SH-SY5Y (cell line): ENCODE data around the gene CHIC1.

Source experiments
- GATA2 ChIP-seq: IDR thresholded peaks from 2 replicates; pipeline ENCODE4 v1.6.1; 2011; ENCODE audit warnings: mild to moderate bottlenecking, low read depth, low read length
- GATA3 ChIP-seq: IDR thresholded peaks from 2 replicates; pipeline ENCODE4 v1.6.1; 2011; ENCODE audit warnings: low read depth, mild to moderate bottlenecking, low read length, moderate library complexity

CHIC1 gene

GRCh38 chrX:73562984-73563737 is at the start of gene CHIC1:
Gene CHIC1, plus strand, starts transcription at chrX:73563197. Its CDS starts 88 bp downstream, at chrX:73563285.
- TF ChIP-seq GATA3 (no peak), GATA2 (no peak)

GRCh38 chrX:73524906-73525305 is 38.1 kb upstream of the CHIC1 start:
- TF ChIP-seq GATA2 (no peak), GATA3 (no peak)

GRCh38 chrX:73525928-73526690 is 36.9 kb upstream of the CHIC1 start:
- TF ChIP-seq GATA2 = no peak
- no peak for TF ChIP-seq GATA3

DNA sequence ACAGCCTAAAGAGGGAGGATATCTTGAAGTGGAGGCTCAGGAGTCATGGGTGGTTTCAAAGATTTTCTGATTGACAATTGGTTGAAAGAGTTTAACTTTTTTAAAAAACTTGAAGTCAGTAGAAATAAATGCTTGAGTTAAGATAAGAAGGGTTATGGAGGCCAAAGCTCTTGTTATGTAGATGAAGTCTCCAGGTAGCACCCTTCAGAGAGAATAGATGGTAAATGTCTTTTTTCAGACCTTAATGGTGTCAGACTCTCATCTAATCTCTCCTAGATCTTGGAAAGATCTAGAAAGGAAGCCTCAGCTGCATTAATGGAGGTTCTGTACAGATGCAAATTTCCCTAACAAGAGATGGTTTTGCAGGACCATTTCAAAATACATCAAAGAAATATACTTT is 6.8 kb upstream of the CHIC1 start:
- no peak for TF ChIP-seq GATA2
- TF ChIP-seq GATA3 = no peak

DNA sequence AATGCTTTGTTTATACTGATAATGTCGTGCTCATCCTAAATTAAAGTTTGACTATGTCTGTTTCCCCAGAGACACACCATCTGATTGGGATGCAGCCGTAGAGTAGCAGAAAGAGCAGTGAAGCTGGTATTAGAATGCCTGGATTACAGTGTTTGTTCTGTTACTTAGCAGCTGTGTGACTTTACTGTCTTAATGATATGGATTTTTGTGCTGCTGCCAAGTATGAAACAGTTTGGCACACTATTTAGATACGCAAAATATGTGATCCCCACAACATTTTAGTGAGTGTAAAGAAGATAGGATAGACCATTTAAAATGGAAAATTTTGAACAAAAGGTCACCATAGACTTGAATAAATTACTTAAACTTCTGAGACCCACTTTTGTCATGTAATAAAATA is 1.2 kb upstream of the CHIC1 start:
- TF ChIP-seq GATA3 = no peak
- TF ChIP-seq GATA2 = no peak

DNA sequence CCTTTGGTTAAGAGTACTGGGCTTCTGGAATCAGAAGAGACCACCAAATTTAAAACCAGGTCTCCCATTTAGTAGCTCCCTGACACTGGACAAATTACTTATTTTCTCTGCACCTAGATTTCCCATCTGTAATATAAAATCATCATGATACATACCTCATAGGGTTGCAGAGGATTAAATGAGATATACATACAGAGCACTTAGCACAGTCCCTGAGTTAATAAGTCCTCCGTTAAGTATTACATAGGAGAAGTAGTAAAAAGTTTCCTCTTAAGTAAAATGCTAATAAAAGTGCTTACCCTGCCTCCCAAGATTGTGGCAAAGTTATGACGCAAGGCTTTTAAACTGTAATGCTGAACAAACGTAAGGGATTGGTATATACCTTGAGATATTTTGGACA is 539 bp upstream of the CHIC1 start:
- TF ChIP-seq GATA2 (no peak), GATA3 (no peak)

DNA sequence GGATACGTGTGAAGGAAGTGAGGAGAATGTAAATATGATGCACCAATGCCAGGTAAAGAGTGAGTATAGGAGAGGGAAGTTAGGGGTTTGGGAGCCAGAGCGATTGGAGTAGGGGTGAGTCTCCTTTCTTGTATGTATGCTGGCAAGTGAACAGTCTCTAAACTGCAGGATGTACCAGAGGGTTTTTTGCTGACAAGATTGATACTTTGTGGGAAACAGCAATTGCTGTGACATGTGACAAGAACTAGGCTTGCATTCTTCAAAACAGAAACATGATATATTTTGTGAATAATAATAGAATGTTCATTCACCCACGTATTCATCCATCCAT is 706 bp downstream of the CHIC1 start:
- TF ChIP-seq GATA3 (no peak), GATA2 (no peak)

DNA sequence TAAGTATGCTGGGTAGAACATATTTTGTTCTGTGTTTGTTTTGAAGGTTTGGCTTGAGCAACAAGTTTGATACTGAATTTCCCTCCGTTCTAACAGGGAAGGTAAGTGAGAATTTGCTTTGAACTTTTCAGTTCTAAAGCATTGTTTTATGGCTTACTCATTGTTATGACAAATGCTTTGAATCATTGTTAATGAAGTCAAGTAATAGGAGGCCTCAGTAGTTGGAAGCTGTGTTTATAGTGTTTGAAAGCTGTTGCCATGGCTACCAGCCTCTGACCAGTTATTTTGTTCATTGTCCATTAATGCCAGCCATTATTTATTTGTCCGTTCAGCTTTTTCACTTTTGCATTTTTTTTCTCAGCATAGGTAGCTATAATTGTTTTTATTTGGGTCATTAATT is 14.4 kb downstream of the CHIC1 start:
- TF ChIP-seq GATA3 (no peak), GATA2 (no peak)

- TF ChIP-seq GATA3 (no peak), GATA2 (no peak)
Measured at GRCh38 chrX:73581002-73581628, 18.1 kb downstream of the CHIC1 start.

DNA sequence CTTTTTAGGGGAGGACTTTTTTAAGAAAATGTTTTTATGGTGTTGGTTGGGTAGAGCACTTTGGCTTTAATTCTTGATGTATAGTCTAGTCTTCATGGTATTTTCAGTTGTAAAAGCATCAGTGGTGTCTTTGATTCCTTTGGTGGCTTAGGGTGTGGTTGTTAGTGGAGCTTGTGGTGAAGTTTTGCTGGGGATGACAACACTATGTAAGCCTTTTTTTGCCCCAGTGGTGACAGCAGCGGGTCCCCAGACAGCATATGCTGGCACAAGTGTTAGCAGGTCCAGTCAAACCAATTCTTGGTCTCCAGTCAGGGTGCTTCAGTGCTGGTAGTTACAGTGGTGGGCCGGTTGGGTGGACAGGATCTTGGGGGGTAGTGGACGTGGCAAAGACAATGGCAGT is 52.0 kb downstream of the CHIC1 start:
- no peak for TF ChIP-seq GATA3
- no peak for TF ChIP-seq GATA2

GRCh38 chrX:73647212-73647611 is 84.2 kb downstream of the CHIC1 start:
- no peak for TF ChIP-seq GATA3
- TF ChIP-seq GATA2 = no peak

- TF ChIP-seq GATA2 (no peak), GATA3 (no peak)
Measured at GRCh38 chrX:73647632-73648322, 84.8 kb downstream of the CHIC1 start.

DNA sequence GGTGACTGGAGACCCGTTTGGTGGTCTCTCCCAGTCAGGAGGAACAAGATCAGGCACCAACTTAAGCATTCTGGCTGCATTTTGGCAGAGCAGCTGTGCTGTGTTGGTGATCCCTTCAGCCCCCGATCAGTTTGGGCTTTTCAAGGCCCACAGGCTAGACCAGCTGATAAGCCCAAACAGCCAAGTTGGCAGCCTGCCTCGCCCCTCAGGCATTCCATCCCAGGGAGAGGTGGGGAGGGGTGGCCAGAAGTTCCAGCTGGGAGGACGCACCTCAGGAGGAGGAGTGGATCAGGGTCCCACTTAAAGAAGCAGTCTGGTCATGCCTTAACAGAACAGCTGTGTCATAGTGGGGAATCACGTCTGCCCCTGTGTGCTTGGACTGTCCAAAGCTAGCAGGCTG is 105.8 kb downstream of the CHIC1 start:
- TF ChIP-seq GATA3 (no peak), GATA2 (no peak)

- TF ChIP-seq GATA3 (no peak), GATA2 (no peak)
Measured at GRCh38 chrX:73681408-73681807, 118.4 kb downstream of the CHIC1 start.
